ENCODE data around the gene SLITRK4.

Gene SLITRK4

DNA sequence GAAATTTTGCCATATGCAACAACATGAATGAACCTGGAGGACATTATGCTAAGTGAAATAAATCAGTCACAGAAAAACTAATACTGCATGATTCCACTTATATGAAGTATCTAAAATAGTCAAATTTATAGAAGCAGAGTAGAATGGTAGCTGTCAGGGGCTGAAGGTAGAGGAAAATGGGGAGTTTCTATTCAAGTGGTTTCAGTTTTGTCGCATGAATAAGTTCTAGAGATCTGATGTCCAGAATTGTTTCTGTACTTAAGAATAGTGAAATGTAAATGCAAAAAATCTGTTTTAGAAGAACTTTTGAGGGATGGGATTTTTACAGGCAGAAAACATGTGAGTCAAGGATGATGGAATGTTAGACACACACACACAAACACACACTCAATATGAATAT lies 34.1 kb downstream of the SLITRK4 start:
- TF ChIP-seq CTCF (IDR thresholded peaks at IDR 0.05; ENCODE audit: low read depth, low read length): no peak

DNA sequence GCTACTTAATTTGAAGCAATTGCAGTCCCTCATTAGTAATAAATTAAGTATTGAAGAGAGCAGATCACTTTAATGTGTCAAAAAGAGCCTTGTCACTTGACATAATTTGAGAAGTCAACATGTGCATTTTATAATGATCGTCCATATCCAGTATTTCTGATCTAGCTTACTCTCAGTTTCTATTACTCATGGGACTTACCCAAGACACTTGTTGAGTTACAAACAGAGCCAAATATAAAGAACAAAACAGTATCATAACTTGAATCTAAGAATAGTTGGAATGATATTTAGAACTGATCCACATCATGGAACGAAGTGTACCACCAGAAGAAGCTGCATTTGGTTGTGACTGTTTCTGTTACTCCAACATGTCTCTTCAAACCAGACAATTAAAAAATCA lies 54.7 kb downstream of the SLITRK4 start:
- TF ChIP-seq CTCF (IDR thresholded peaks at IDR 0.05; ENCODE audit: low read depth, low read length): no peak
- Histone ChIP-seq H3K36me3 (no peaks in the 10 kb centered on the region), H3K27me3 (no peaks in the 10 kb centered on the region), H3K4me3 (ENCODE audit: low read depth, low read length) (no peak overlapping the region), H3K4me1 (no peaks in the 10 kb centered on the region), H3K9me3 (no peaks in the 10 kb centered on the region)
- no peak for DNase-seq

More for the DNA sequence above, 34.1 kb downstream of the SLITRK4 start:
- Histone ChIP-seq H3K9me3 (no peaks in the 10 kb centered on the region), H3K4me1 (no peaks in the 10 kb centered on the region), H3K36me3 (no peaks in the 10 kb centered on the region), H3K27me3 (no peaks in the 10 kb centered on the region), H3K4me3 (ENCODE audit: low read depth, low read length) (no peak overlapping the region)
- no peak for DNase-seq

- DNase-seq: no peak
- TF ChIP-seq CTCF (IDR thresholded peaks at IDR 0.05; ENCODE audit: low read depth, low read length): no peak
- H3K27me3 ChIP-seq: no peaks in the 10 kb centered on the region
- no peaks in the 10 kb centered on the region for H3K9me3 ChIP-seq
- no peak overlapping the region for H3K4me3 ChIP-seq (ENCODE audit: low read depth, low read length)
- H3K36me3 ChIP-seq: no peaks in the 10 kb centered on the region
- H3K4me1 ChIP-seq: no peaks in the 10 kb centered on the region
These were observed 55.6 kb downstream of the SLITRK4 start for GRCh38 chrX:143580266-143580665.
